HepG2 (cell line): Measurements from ENCODE around the gene POLD3. TPM values are rescaled to one million over a fixed set of nuclear protein-coding genes. Genes with fewer than 3 reads are reported as not detected.
A peak's percentile ranks its signal among the peaks of the same experiment; 100 is the strongest.

Experiments used
- ATAC-seq: fragments of 200-7000 bp; cut with Tn5 transposase; 3 replicates; pipeline ENCODE4 v1.9.1; 2020; ENCODE audit warnings: mild to moderate bottlenecking, moderate library complexity
- BruUV-seq: library from RNA; stranded (reverse); fragments of 400-500 nt; replicated peaks from 2 replicates; lab custom pipeline; 2021; lab: Mats Ljungman, UMichigan
- CTCF ChIA-PET: fragments of 300-600 bp; formaldehyde crosslinking; extraction: SDS; loops from one replicate; lab custom pipeline; 2021; ENCODE audit warnings: low total read pairs, inconsistent platforms, low intra/inter-chr PET ratio; lab: Yijun Ruan, JAX
- POLR2A ChIA-PET: fragments of 350-600 bp; sonication (Branson Sonifier 250); formaldehyde crosslinking; loops from one replicate; lab custom pipeline; 2020; ENCODE audit warnings: antibody characterized with exemption, inconsistent platforms; lab: Yijun Ruan, JAX
- DNase-seq: peaks from one replicate; pipeline ENCODE4 v3.0.0-alpha.2; 2015; ENCODE audit warnings: low spot score
- FAIRE-seq: peaks from 3 replicates; lab custom pipeline; 2011; peaks lifted over from hg19 to GRCh38; lab: Jason Lieb, UNC
- H2AFZ ChIP-seq: one replicate; pipeline ENCODE4 v1.6.1; 2011; ENCODE audit warnings: low read length, inconsistent platforms
- H3K27ac ChIP-seq: fragments of 300-600 bp; 3 replicates; pipeline ENCODE4 v1.8.0; 2011; ENCODE audit warnings: mixed run types, mild to moderate bottlenecking, mixed read lengths, low read length, inconsistent platforms; ENCODE audit not compliant: insufficient read depth; ENCODE audit errors: extremely low read length
- H3K27me3 ChIP-seq, 2 experiments: fragments of 200-600 bp in 1 of 2; 2 replicates in 1 of 2; 3 replicates in 1 of 2; pipeline versions ENCODE4 v1.6.0 to v1.8.0; 2011; ENCODE audit warnings: low read length in 2 of 2, mild to moderate bottlenecking in 2 of 2, moderate library complexity in 2 of 2, inconsistent platforms in 1 of 2; ENCODE audit not compliant: insufficient read depth in 2 of 2, control insufficient read depth in 1 of 2
- H3K36me3 ChIP-seq, 2 experiments: fragments of 200-600 bp in 1 of 2; replicated peaks in 1 of 2; 2 replicates in 1 of 2; 3 replicates in 1 of 2; pipeline versions ENCODE4 v1.5.1 to v1.8.0; 2011; ENCODE audit warnings: low read length in 2 of 2, inconsistent platforms in 1 of 2; ENCODE audit not compliant: insufficient read depth in 2 of 2, control insufficient read depth in 1 of 2
- H3K4me1 ChIP-seq: 2 replicates; pipeline ENCODE4 v1.5.1; 2012; ENCODE audit warnings: low read length, inconsistent platforms; ENCODE audit not compliant: insufficient read depth
- H3K4me2 ChIP-seq: 2 replicates; pipeline ENCODE4 v1.6.0; 2011; ENCODE audit warnings: low read depth, low read length, inconsistent platforms
- H3K4me3 ChIP-seq, 3 experiments: fragments of 200-600 bp in 1 of 3; sonication (generic), shearing (Covaris generic) in 1 of 3; replicated peaks in 1 of 3; 2 replicates each; pipeline ENCODE4 v1.5.1; 2011 to 2016; ENCODE audit warnings: low read length in 3 of 3, inconsistent platforms in 2 of 3, low read depth in 2 of 3, mild to moderate bottlenecking in 2 of 3, control low read depth in 1 of 3, mixed read lengths in 1 of 3; ENCODE audit not compliant: insufficient read depth in 1 of 3
- H3K79me2 ChIP-seq: one replicate; pipeline ENCODE4 v1.6.1; 2011; ENCODE audit warnings: low read length, inconsistent platforms; ENCODE audit not compliant: insufficient read depth
- H3K9ac ChIP-seq: 2 replicates; pipeline ENCODE4 v1.6.0; 2011; ENCODE audit warnings: mild to moderate bottlenecking, low read depth, low read length, inconsistent platforms; ENCODE audit not compliant: insufficient read depth
- H3K9me3 ChIP-seq: 2 replicates; pipeline ENCODE4 v1.5.1; 2012; ENCODE audit warnings: mild to moderate bottlenecking, low read length
- H4K20me1 ChIP-seq: 2 replicates; pipeline ENCODE4 v1.6.0; 2011; ENCODE audit warnings: inconsistent platforms, mild to moderate bottlenecking, low read length, moderate library complexity; ENCODE audit not compliant: insufficient read depth
- CCDC6 ChIP-seq: sonication (generic); formaldehyde crosslinking; IDR thresholded peaks from 2 replicates; pipeline ENCODE4 v1.8.1; 2022; ENCODE audit warnings: mild to moderate bottlenecking, missing genetic modification reagents, moderate library complexity
- HNF4A ChIP-seq: sonication (generic); formaldehyde crosslinking; IDR thresholded peaks from 2 replicates; pipeline ENCODE4 v1.4.0; 2020; ENCODE audit warnings: missing genetic modification reagents
- JUN ChIP-seq: sonication (generic); formaldehyde crosslinking; IDR thresholded peaks from 2 replicates; pipeline ENCODE4 v1.4.0; 2020; ENCODE audit warnings: mild to moderate bottlenecking, missing genetic modification reagents
- NAIF1 ChIP-seq: sonication (generic); formaldehyde crosslinking; IDR thresholded peaks from 2 replicates; pipeline ENCODE4 v1.5.0; 2020; ENCODE audit warnings: mild to moderate bottlenecking, missing genetic modification reagents, borderline replicate concordance
- NFYC ChIP-seq: IDR thresholded peaks from 2 replicates; pipeline ENCODE4 v1.6.1; 2016; ENCODE audit warnings: missing genetic modification reagents, missing compliant biosample characterization
- SATB2 ChIP-seq: sonication (generic); formaldehyde crosslinking; IDR thresholded peaks from 2 replicates; pipeline ENCODE4 v1.5.0; 2020; ENCODE audit warnings: missing genetic modification reagents
- SMARCC2 ChIP-seq: fragments of 450-650 bp; IDR thresholded peaks from 2 replicates; pipeline ENCODE4 v1.6.1; 2017; ENCODE audit warnings: antibody characterized with exemption, mild to moderate bottlenecking
- SRSF4 ChIP-seq: fragments of 200-400 bp; formaldehyde crosslinking; IDR thresholded peaks from one replicate; pipeline ENCODE4 v1.6.1; 2018; ENCODE audit warnings: mild to moderate bottlenecking, low read depth, low read length, moderate library complexity; ENCODE audit not compliant: poor library complexity, severe bottlenecking
- TAF15 ChIP-seq: fragments of 200-400 bp; formaldehyde crosslinking; IDR thresholded peaks from one replicate; pipeline ENCODE4 v1.6.1; 2018; ENCODE audit warnings: mild to moderate bottlenecking, low read depth, low read length; ENCODE audit not compliant: poor library complexity, severe bottlenecking
- ZBTB49 ChIP-seq: sonication (generic); formaldehyde crosslinking; IDR thresholded peaks from 2 replicates; pipeline ENCODE4 v1.4.0; 2020; ENCODE audit warnings: missing genetic modification reagents, borderline replicate concordance
- ZNF260 ChIP-seq: sonication (generic); formaldehyde crosslinking; IDR thresholded peaks from 2 replicates; pipeline ENCODE4 v1.4.0; 2020; ENCODE audit warnings: missing genetic modification reagents, low read depth, mild to moderate bottlenecking, borderline replicate concordance
- ZNF296 ChIP-seq: sonication (generic); formaldehyde crosslinking; conservative IDR thresholded peaks from 2 replicates; pipeline ENCODE4 v1.5.0; 2020; ENCODE audit warnings: mild to moderate bottlenecking, missing genetic modification reagents
- ZNF414 ChIP-seq: sonication (generic); formaldehyde crosslinking; IDR thresholded peaks from 2 replicates; pipeline ENCODE4 v1.5.0; 2020; ENCODE audit warnings: missing genetic modification reagents
- whole genome bisulfite sequencing: methylation state at CpG from one replicate; pipeline ENCODE4 v1.1.6; 2017; ENCODE audit warnings: low lambda C conversion rate; 5-methylcytosine and 5-hydroxymethylcytosine counted together
- in situ Hi-C: cut with HindIII; loops from 2 replicates; pipeline ENCODE4 v1.10.0; 2017; ENCODE audit warnings: low pct_unique_long_range_greater_than_20kb; ENCODE audit not compliant: extremely low pct_ligation_motif_present
- intact Hi-C: fragments of 100-400 bp; cut with micrococcal nuclease; formaldehyde crosslinking; loops from one replicate; pipeline ENCODE4 v1.10.0; 2022; ENCODE audit not compliant: unreplicated experiment
- polyA plus RNA-seq, 8 experiments: library from polyadenylated mRNA; depleted of rRNA in 3 of 8; stranded (reverse) in 7 of 8; unstranded in 1 of 8; fragments of >200 nt; fragmentation: Illumina TruSeq in 4 of 8; extraction: Trizol in 4 of 8; gene quantifications; 2 replicates each; pipeline versions ENCODE4 v1.2.1 to v1.2.3, GENCODE V29; 2011 to 2016; ENCODE audit warnings: low read depth in 4 of 8, missing spikeins in 1 of 8, mixed read lengths in 1 of 8; ENCODE audit not compliant: insufficient read depth in 1 of 8
- total RNA-seq, 5 experiments: library from RNA; depleted of rRNA; stranded (reverse); fragments of >200 nt; fragmentation: Illumina TruSeq; extraction: Trizol; gene quantifications; 2 replicates each; pipeline ENCODE4 v1.2.3, GENCODE V29; 2016; ENCODE audit warnings: low read depth in 1 of 5

The POLD3 gene
- total and polyA plus RNA-seq, 2 of the 13 experiments (the other 11 are each of a cell fraction or from before 2014, with no cell fraction given) = 6.3 to 18.9 TPM

DNA sequence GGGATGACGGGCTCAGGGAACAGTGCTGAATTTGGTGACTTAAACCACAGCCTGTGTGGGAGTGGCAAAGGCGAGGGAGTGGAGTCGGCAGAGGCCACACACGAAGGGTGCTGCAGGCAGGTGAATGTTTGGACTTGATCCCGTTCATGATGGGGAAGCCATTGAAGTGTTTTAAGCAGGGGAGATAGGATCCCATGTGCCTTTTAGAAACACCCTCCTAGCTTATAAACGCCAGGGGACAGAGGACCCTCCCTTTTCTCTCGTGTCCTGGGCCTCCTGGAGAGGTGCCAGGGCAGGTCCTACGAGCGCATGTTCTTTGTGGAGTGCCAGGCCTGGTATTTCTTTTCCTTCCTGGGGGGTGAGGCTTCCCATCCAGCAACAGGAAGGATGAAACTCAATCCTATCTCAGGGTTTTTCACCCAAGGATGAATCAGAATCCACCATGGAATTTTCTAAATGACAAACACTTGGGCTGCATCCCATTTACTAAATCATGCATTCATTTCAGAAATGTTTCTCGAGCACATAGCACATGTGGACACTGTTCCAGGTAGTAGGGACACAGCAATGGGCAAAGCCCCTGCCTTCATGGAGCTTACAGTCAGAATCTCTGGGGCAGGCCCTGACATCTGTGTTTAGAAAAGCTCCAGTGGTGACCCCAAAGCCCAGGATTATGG, 79.3 kb downstream of the POLD3 start:
- TF ChIP-seq SATB2 (CRISPR knock-in tag) (no peak), CCDC6 (no peak), ZNF260 (no peak)
- no peaks in the 10 kb centered on the region for H4K20me1 ChIP-seq
- FAIRE-seq (no peak), ATAC-seq (no peak), DNase-seq (no peak)
- H2AFZ ChIP-seq = no peak overlapping the region
- no peaks in the 10 kb centered on the region for H3K9me3 ChIP-seq
- H3K27me3 ChIP-seq = no peaks in the 10 kb centered on the region
- H3K36me3 ChIP-seq = no peaks in the 10 kb centered on the region
- H3K79me2 ChIP-seq = no peaks in the 10 kb centered on the region
- H3K4me2 ChIP-seq = no peak overlapping the region
- ChIA-PET POLR2A (no interaction called here), CTCF (no interaction called here)
- in situ Hi-C loops (no loop called here), intact Hi-C loops (no loop called here)
- H3K9ac ChIP-seq = no peak overlapping the region
- WGBS = 74% methylated on average over 10 of the region's 10 CpGs
- H3K4me1 ChIP-seq = peaks cover 8% of the 10 kb centered on the region; the same call in 1 of the 2 replicates
- BruUV-seq = no TSS peak
- no peak overlapping the region for H3K27ac ChIP-seq
- no peak overlapping the region for H3K4me3 ChIP-seq

GRCh38 chr11:74672332-74672955, 80.1 kb downstream of the POLD3 start:
- FAIRE-seq = no peak
- peaks cover 8% of the 10 kb centered on the region; the same call in 1 of the 2 replicates for H3K4me1 ChIP-seq
- H3K36me3 ChIP-seq = no peaks in the 10 kb centered on the region
- in situ Hi-C loops = no loop called here
- 51% methylated on average over 2 of the region's 4 CpGs for WGBS
- intact Hi-C loops = no loop called here
- ChIA-PET CTCF (no interaction called here), POLR2A (no interaction called here)
- no peak for DNase-seq
- H2AFZ ChIP-seq = no peak overlapping the region
- no peak overlapping the region for H3K9ac ChIP-seq
- H4K20me1 ChIP-seq = no peaks in the 10 kb centered on the region
- no TSS peak for BruUV-seq
- ATAC-seq = peak; percentile 42; the same call in 2 of the 3 replicates
- H3K9me3 ChIP-seq = no peaks in the 10 kb centered on the region
- H3K4me3 ChIP-seq = no peak overlapping the region
- H3K79me2 ChIP-seq = no peaks in the 10 kb centered on the region
- H3K27ac ChIP-seq = no peak overlapping the region
- no peak overlapping the region for H3K4me2 ChIP-seq
- no peaks in the 10 kb centered on the region for H3K27me3 ChIP-seq
- TF ChIP-seq TAF15 (no peak), NAIF1 (CRISPR knock-in tag) (no peak), ZNF414 (CRISPR knock-in tag) (no peak), JUN (CRISPR knock-in tag) (no peak), ZBTB49 (CRISPR knock-in tag) (no peak), SMARCC2 (no peak), NFYC (no peak), HNF4A (no peak), SRSF4 (no peak), ZNF296 (CRISPR knock-in tag) (no peak)
